Ovary (tissue), 9 donors: ENCODE measurements around the gene SPRED1. TPM values are rescaled to one million over a fixed set of nuclear protein-coding genes. Genes with fewer than 3 reads are reported as not detected.

Experiments used
- DNase-seq, 5 donors: peaks; one replicate each; pipeline ENCODE4 v3.0.0-alpha.2; 2019 to 2020
- H3K27ac ChIP-seq, 2 donors: fragments of 200-600 bp; one replicate each; pipeline versions ENCODE4 v1.5.1 to v1.8.0; 2019 to 2022
- H3K27me3 ChIP-seq: fragments of 200-600 bp; one replicate; pipeline ENCODE4 v1.8.0; 2022
- H3K36me3 ChIP-seq: fragments of 200-600 bp; sonication (generic); one replicate; pipeline ENCODE4 v1.5.1; 2019
- H3K4me1 ChIP-seq: one replicate; pipeline ENCODE4 v1.8.1; 2013; ENCODE audit warnings: mild to moderate bottlenecking, moderate library complexity; ENCODE audit not compliant: insufficient read depth
- H3K4me3 ChIP-seq: fragments of 200-600 bp; sonication (generic); one replicate; pipeline ENCODE4 v1.5.1; 2017
- H3K9me3 ChIP-seq, 2 donors: fragments of 200-600 bp in 1 of 2; sonication (generic) in 1 of 2; one replicate each; pipeline versions ENCODE4 v1.5.1 to v1.8.1; 2013 to 2019; ENCODE audit warnings: mild to moderate bottlenecking in 1 of 2, moderate library complexity in 1 of 2
- CTCF ChIP-seq, 3 donors: fragments of 450-650 bp in 2 of 3; fragments of 200-600 bp in 1 of 3; IDR thresholded peaks; one replicate each; pipeline versions ENCODE4 v1.5.1 to v1.8.0; 2016 to 2022; ENCODE audit warnings: antibody characterized with exemption in 3 of 3, mild to moderate bottlenecking in 1 of 3
- EP300 ChIP-seq: sonication (generic); formaldehyde crosslinking; IDR thresholded peaks from one replicate; pipeline ENCODE4 v1.6.1; 2017; ENCODE audit warnings: antibody characterized with exemption
- POLR2A ChIP-seq: fragments of 450-650 bp; IDR thresholded peaks from one replicate; pipeline ENCODE4 v1.6.1; 2017; ENCODE audit warnings: antibody characterized with exemption, mild to moderate bottlenecking, moderate library complexity
- WGBS, 3 donors: extraction: QIAGEN DNeasy Blood & Tissue Kit in 1 of 3; methylation state at CpG; one replicate each; pipeline versions ENCODE4 v1.1.5 to v1.1.7; 2013 to 2017; 5-methylcytosine and 5-hydroxymethylcytosine counted together
- intact Hi-C, 4 donors: fragments of 100-400 bp; cut with DNase I; formaldehyde crosslinking; loops; one replicate each; pipeline versions ENCODE4 v1.11.0 to v1.15.1; 2022 to 2023
- polyA plus RNA-seq, 2 donors: library from polyadenylated mRNA; stranded (reverse); fragments of 200-250 nt in 1 of 2; fragments of 350-450 nt in 1 of 2; fragmentation: Illumina TruSeq in 1 of 2; extraction: RNeasy Lipid Tissue Mini Kit (QIAGEN cat#74804) in 1 of 2; gene quantifications; one replicate each; pipeline ENCODE4 v1.2.3, GENCODE V29; 2013 to 2014
- total RNA-seq, 7 donors: library from RNA; depleted of rRNA in 2 of 7; stranded (reverse); fragments of >200 nt in 2 of 7; fragmentation: NEBNext Ultra II Directional in 3 of 7; extraction: Animal tissue kit (Norgen Biotek cat#: 25700) in 3 of 7; gene quantifications; one replicate each; pipeline versions ENCODE4 v1.1.0 to v1.2.4, GENCODE V29; 2016 to 2023
- donor health status: DM: no; HTN: no; CAD: no; lungs with moderate emphysema.
- donor health status: DM: no; HTN: no; CAD: no.
- donor health status: Bipolar disorder and iron deficiency.
- donor health status: DM: yes; HTN: yes; CAD: no.
- donor health status: DM: no; HTN: no; CAD: no.
- donor health status: DM: yes; HTN: yes; CAD: no.

The SPRED1 gene
- total and polyA plus RNA-seq, 9 donors: 8.5 to 30.5 (median 20.4) TPM

- intact Hi-C loops: no loop called here
- no peak overlapping the region for H3K4me3 ChIP-seq
- no peaks in the 10 kb centered on the region for H3K4me1 ChIP-seq
- H3K27ac ChIP-seq: no peak overlapping the region
- 97 to 98% (median 97%) methylated on average over 2 of the region's 2 CpGs for WGBS, 3 donors
- TF ChIP-seq CTCF (IDR thresholded peaks at IDR 0.05): no peak
- no peak for TF ChIP-seq POLR2A
- no peak for TF ChIP-seq EP300
- H3K9me3 ChIP-seq: no peaks in the 10 kb centered on the region
- no peaks in the 10 kb centered on the region for H3K27me3 ChIP-seq
- H3K36me3 ChIP-seq: no peaks in the 10 kb centered on the region
- no peak for DNase-seq
Observed at GRCh38 chr15:38344351-38344750, 91.7 kb downstream of the SPRED1 start.

GRCh38 chr15:38349251-38349650 lies 96.6 kb downstream of the SPRED1 start:
- H3K36me3 ChIP-seq: no peaks in the 10 kb centered on the region
- H3K4me3 ChIP-seq: no peak overlapping the region
- TF ChIP-seq POLR2A (no peak), EP300 (no peak), CTCF (IDR thresholded peaks at IDR 0.05) (no peak)
- intact Hi-C loops: no loop called here
- no peak overlapping the region for H3K27ac ChIP-seq
- 63 to 67% (median 66%) methylated on average over 3 of the region's 3 CpGs for WGBS, 3 donors
- H3K4me1 ChIP-seq: no peaks in the 10 kb centered on the region
- no peak for DNase-seq
- H3K9me3 ChIP-seq: no peaks in the 10 kb centered on the region
- no peaks in the 10 kb centered on the region for H3K27me3 ChIP-seq

- Histone ChIP-seq H3K4me3 (no peak overlapping the region), H3K27me3 (no peaks in the 10 kb centered on the region), H3K9me3 (no peaks in the 10 kb centered on the region), H3K27ac (no peak overlapping the region), H3K36me3 (no peaks in the 10 kb centered on the region), H3K4me1 (no peaks in the 10 kb centered on the region)
- no peak for DNase-seq
- intact Hi-C loops: loop anchor here in 3 of 4 donors (5.0 to 10.0 kb wide), 3 partner anchors 347 to 357 kb away; no protein-coding TSS in a partner anchor
- WGBS, 3 donors: 84 to 88% (median 88%) methylated on average over 8 of the region's 8 CpGs
- TF ChIP-seq EP300 (no peak), POLR2A (no peak), CTCF (IDR thresholded peaks at IDR 0.05) (no peak)
Observed at GRCh38 chr15:38351466-38351865, 98.8 kb downstream of the SPRED1 start.

- Histone ChIP-seq H3K36me3 (no peaks in the 10 kb centered on the region), H3K9me3 (no peaks in the 10 kb centered on the region), H3K4me1 (no peaks in the 10 kb centered on the region), H3K4me3 (no peak overlapping the region), H3K27me3 (no peaks in the 10 kb centered on the region), H3K27ac (no peak overlapping the region)
- WGBS, 3 donors: 44 to 49% (median 46%) methylated on average over 3 of the region's 3 CpGs
- peak; percentile 30 to 66 (median 46) for DNase-seq
- no peak for TF ChIP-seq POLR2A
- TF ChIP-seq CTCF (IDR thresholded peaks at IDR 0.05): peak; percentile 30 to 66 (median 50)
- intact Hi-C loops: loop anchor here in 3 of 4 donors (5.0 to 10.0 kb wide), 3 partner anchors 350 to 360 kb away; no protein-coding TSS in a partner anchor
Observed at GRCh38 chr15:38354315-38354929, 101.8 kb downstream of the SPRED1 start.
